SK-N-MC (cell line): ENCODE data around the gene CDAN1.

Source experiments
- EZH2 ChIP-seq: fragments of 200-600 bp; sonication (generic); IDR thresholded peaks from one replicate; pipeline ENCODE4 v1.6.1; 2017; ENCODE audit warnings: antibody characterized with exemption
- POLR2AphosphoS5 ChIP-seq: IDR thresholded peaks from 2 replicates; pipeline ENCODE4 v1.6.1; 2012; ENCODE audit warnings: mild to moderate bottlenecking, low read depth, low read length, borderline replicate concordance

- TF ChIP-seq POLR2AphosphoS5 (no peak), EZH2 (no peak)
Measured at GRCh38 chr15:42692997-42693396, 43.9 kb downstream of the CDAN1 start.
